Kidney epithelial cell (primary cell): ENCODE results near the gene RELA. TPM values are rescaled to one million over a fixed set of nuclear protein-coding genes. Genes with fewer than 3 reads are reported as not detected.
A peak's percentile ranks its signal among the peaks of the same experiment; 100 is the strongest.

Source experiments
- DNase-seq: peaks from one replicate; pipeline ENCODE4 v3.0.0-alpha.2; 2010; ENCODE audit warnings: low read depth
- H3K27me3 ChIP-seq: 2 replicates; pipeline ENCODE4 v1.6.0; 2011; ENCODE audit warnings: low read length; ENCODE audit not compliant: control insufficient read depth, insufficient read depth
- H3K36me3 ChIP-seq: 2 replicates; pipeline ENCODE4 v1.5.1; 2011; ENCODE audit warnings: low read length; ENCODE audit not compliant: control insufficient read depth, insufficient read depth
- H3K4me3 ChIP-seq: 2 replicates; pipeline ENCODE4 v1.5.1; 2011; ENCODE audit warnings: low read depth, mild to moderate bottlenecking, control low read depth, low read length
- CTCF ChIP-seq: IDR thresholded peaks from 2 replicates; pipeline ENCODE4 v1.5.1; 2011; ENCODE audit warnings: mild to moderate bottlenecking, moderate library complexity, low read length, control low read depth, inconsistent platforms; ENCODE audit not compliant: insufficient read depth, poor library complexity, severe bottlenecking
- total RNA-seq: library from RNA; depleted of rRNA; stranded (reverse); fragments of >200 nt; gene quantifications from 2 replicates; pipeline ENCODE4 v1.2.3, GENCODE V29; 2015

Gene RELA
- total RNA-seq, 1 donor from 2014 or later: 64.3 TPM

- H3K27me3 ChIP-seq: no peaks in the 10 kb centered on the region
- no peak for DNase-seq
- no peak for TF ChIP-seq CTCF
- no peak overlapping the region for H3K4me3 ChIP-seq
- no peaks in the 10 kb centered on the region for H3K36me3 ChIP-seq
Observed at GRCh38 chr11:65610404-65610803, 52.3 kb downstream of the RELA start.

- H3K27me3 ChIP-seq: no peaks in the 10 kb centered on the region
- no peak overlapping the region for H3K4me3 ChIP-seq
- TF ChIP-seq CTCF: no peak
- H3K36me3 ChIP-seq: peaks cover 1% of the 10 kb centered on the region
- DNase-seq: no peak
Observed at GRCh38 chr11:65609665-65610064, 53.1 kb downstream of the RELA start.

- peaks cover 1% of the 10 kb centered on the region for H3K36me3 ChIP-seq
- DNase-seq: no peak
- H3K27me3 ChIP-seq: no peaks in the 10 kb centered on the region
- H3K4me3 ChIP-seq: no peak overlapping the region
- TF ChIP-seq CTCF: no peak
Observed at GRCh38 chr11:65609229-65609628, 53.5 kb downstream of the RELA start.

GRCh38 chr11:65607614-65608426, 54.9 kb downstream of the RELA start:
- TF ChIP-seq CTCF: no peak
- DNase-seq: no peak
- Histone ChIP-seq H3K36me3 (peaks cover 1% of the 10 kb centered on the region), H3K4me3 (peak overlapping the region; percentile 25), H3K27me3 (no peaks in the 10 kb centered on the region)

GRCh38 chr11:65606876-65607613, 55.7 kb downstream of the RELA start:
- Histone ChIP-seq H3K27me3 (no peaks in the 10 kb centered on the region), H3K36me3 (peaks cover 1% of the 10 kb centered on the region), H3K4me3 (peak overlapping the region; percentile 25)
- no peak for TF ChIP-seq CTCF
- peak; percentile 88 for DNase-seq
